HL-60 (cell line): ENCODE data around the gene IL1A.
A peak's percentile ranks its signal among the peaks of the same experiment; 100 is the strongest.

ENCODE experiments used
- DNase-seq, 2 experiments: peaks; one replicate each; pipeline ENCODE4 v3.0.0-alpha.2; 2010 to 2020; ENCODE audit warnings: low read depth in 1 of 2, low spot score in 1 of 2
- H3K27ac ChIP-seq: fragments of 250-450 bp; sonication (Bioruptor Pico); replicated peaks from 2 replicates; pipeline ENCODE4 v1.5.1; 2020; ENCODE audit warnings: mild to moderate bottlenecking, moderate library complexity
- H3K27me3 ChIP-seq: fragments of 250-450 bp; sonication (Bioruptor Pico); 2 replicates; pipeline ENCODE4 v1.5.1; 2021; ENCODE audit warnings: mild to moderate bottlenecking, moderate library complexity; ENCODE audit not compliant: insufficient read depth, poor library complexity, severe bottlenecking
- H3K4me3 ChIP-seq: replicated peaks from 2 replicates; pipeline ENCODE4 v1.5.1; 2011; ENCODE audit warnings: mild to moderate bottlenecking, control low read depth, low read length; ENCODE audit not compliant: insufficient read depth
- CTCF ChIP-seq: IDR thresholded peaks from one replicate; pipeline ENCODE4 v1.5.1; 2011; ENCODE audit warnings: low read length, control low read depth, inconsistent platforms; ENCODE audit not compliant: insufficient read depth
- GABPA ChIP-seq: IDR thresholded peaks from 2 replicates; pipeline ENCODE4 v1.6.1; 2012; ENCODE audit warnings: low read depth
- POLR2AphosphoS5 ChIP-seq: IDR thresholded peaks from 2 replicates; pipeline ENCODE4 v1.6.1; 2012; ENCODE audit warnings: low read depth
- REST ChIP-seq: IDR thresholded peaks from 2 replicates; pipeline ENCODE4 v1.6.1; 2012; ENCODE audit warnings: low read depth; ENCODE audit not compliant: insufficient replicate concordance
- SPI1 ChIP-seq: IDR thresholded peaks from 2 replicates; pipeline ENCODE4 v1.6.1; 2012; ENCODE audit warnings: low read depth, mild to moderate bottlenecking, borderline replicate concordance

Gene IL1A

GRCh38 chr2:112765251-112765650, 19.0 kb downstream of the IL1A start:
- no peaks in the 10 kb centered on the region for H3K27me3 ChIP-seq
- H3K4me3 ChIP-seq = peak overlapping the region; percentile 85
- no peak for TF ChIP-seq SPI1
- no peak for TF ChIP-seq CTCF
- no peak for TF ChIP-seq REST
- TF ChIP-seq GABPA = no peak
- no peak for TF ChIP-seq POLR2AphosphoS5
- no peak for DNase-seq
- H3K27ac ChIP-seq = peak overlapping the region; percentile 76

GRCh38 chr2:112764071-112765044, 19.9 kb downstream of the IL1A start, which contains the start of gene CKAP2L:
Gene CKAP2L, minus strand, starts transcription at chr2:112764609. Its CDS starts 11 bp downstream, at chr2:112764598.
- TF ChIP-seq POLR2AphosphoS5 (peak; percentile 43; the same call in 1 of the 2 replicates), SPI1 (no peak)
- Histone ChIP-seq H3K4me3 (peak within 1 kb of the TSS; percentile 85), H3K27ac (peak within 1 kb of the TSS; percentile 76), H3K27me3 (no peaks in the 10 kb centered on the region)
- DNase-seq = peak; percentile 92 to 99

GRCh38 chr2:112762276-112762675, 22.0 kb downstream of the IL1A start:
- Histone ChIP-seq H3K27me3 (no peaks in the 10 kb centered on the region), H3K27ac (no peak overlapping the region; the same call in 1 of the 2 replicates), H3K4me3 (no peak overlapping the region)
- TF ChIP-seq GABPA (no peak), POLR2AphosphoS5 (no peak), CTCF (no peak), REST (no peak), SPI1 (no peak)
- no peak for DNase-seq

- Histone ChIP-seq H3K27me3 (no peaks in the 10 kb centered on the region), H3K27ac (no peak overlapping the region), H3K4me3 (no peak overlapping the region)
- DNase-seq = no peak
- TF ChIP-seq CTCF (no peak), POLR2AphosphoS5 (no peak), GABPA (no peak)
These were observed 24.1 kb downstream of the IL1A start for GRCh38 chr2:112760149-112760548.
